Mammary microvascular endothelial cell (primary cell): Measurements from ENCODE around the gene AURKA. TPM values are rescaled to one million over a fixed set of nuclear protein-coding genes. Genes with fewer than 3 reads are reported as not detected.

ENCODE experiments used
- total RNA-seq: library from RNA; depleted of rRNA; stranded (reverse); fragments of >200 nt; gene quantifications from 2 replicates; pipeline ENCODE4 v1.2.3, GENCODE V29; 2015

Gene AURKA
- total RNA-seq = 47.2 and 57.6 TPM in 2 replicates

DNA sequence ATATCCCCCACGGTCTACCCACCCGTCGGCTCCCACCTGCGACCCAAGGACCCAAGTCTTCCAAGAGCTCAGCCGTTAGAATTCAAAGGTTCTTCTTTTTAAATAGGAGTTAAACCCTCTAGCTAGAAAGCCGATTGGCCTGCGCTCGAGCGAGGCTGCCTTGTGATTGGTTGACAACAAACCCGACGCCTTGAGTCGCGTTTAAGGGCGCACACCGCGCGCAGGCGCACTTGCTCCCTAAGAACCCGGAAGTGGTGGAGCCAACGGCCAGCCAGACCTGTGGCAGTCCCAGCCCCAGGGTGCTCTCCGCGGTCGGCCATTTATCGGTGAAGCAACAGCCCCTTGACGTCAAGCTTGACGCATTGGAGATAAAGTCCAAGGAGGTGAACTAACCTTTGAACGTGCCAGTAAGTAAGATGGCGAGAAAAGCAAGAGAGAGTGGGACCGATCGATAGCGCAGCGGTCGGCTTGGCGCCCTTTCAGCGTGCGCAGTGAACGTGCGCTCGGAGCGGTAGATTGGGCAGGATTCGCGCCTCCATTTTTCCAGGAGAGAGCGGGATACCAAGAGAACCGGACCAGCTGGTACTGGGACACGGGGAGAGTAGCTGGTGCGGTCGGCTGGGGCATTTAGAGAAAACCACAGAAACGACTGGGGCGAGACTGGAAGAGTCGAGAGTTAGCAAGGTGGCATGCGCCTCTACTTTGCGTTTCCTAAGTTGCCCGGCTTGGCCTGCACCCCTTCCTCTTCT is at the start of gene AURKA, which contains the start of gene CSTF1:
AURKA (minus strand) TSS at position 84 of the 749 bp plus-strand sequence. CDS start 4,018 bp downstream, outside the sequence.
CSTF1 (plus strand) TSS at position 514 of the 749 bp plus-strand sequence. CDS start 2,908 bp downstream, outside the sequence.

DNA sequence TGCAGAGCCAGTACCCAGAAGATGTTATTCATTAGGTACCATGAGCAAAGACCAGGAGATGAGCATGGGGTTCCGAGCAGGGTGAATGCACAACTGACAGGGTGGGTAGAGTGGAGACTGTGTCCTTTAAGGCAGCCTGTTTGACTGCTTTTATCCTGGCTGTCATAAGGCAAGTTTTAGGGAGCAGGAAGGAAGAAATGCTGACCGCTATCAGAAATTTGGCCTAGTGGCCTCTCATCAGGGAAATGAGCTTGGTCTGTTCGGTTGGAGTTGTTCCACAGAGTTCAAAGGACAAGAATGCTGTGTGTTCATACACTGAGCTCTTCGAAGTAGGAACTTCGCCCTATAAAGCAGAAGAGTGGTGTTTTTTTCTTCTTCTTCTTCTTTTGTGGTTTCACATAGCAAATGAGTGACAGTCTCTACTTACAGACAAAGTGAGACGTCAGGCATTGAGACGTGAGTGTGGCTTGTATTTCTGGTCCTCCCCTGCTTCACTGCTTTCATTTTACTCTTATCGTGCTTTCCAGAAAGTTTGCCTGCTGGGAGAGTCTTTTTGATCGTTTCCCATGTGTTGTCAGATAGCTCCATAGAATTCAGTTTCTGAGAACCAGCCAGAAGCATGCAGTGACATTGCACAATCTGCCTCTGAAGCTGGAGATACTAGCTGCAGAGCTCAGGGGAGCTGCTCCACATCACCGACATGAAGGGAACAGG is 19.9 kb upstream of the AURKA start, which contains the start of gene CASS4:
CASS4 (plus strand) TSS at position 502 of the 714 bp plus-strand sequence; CDS start at position 701, 199 bp downstream.

DNA sequence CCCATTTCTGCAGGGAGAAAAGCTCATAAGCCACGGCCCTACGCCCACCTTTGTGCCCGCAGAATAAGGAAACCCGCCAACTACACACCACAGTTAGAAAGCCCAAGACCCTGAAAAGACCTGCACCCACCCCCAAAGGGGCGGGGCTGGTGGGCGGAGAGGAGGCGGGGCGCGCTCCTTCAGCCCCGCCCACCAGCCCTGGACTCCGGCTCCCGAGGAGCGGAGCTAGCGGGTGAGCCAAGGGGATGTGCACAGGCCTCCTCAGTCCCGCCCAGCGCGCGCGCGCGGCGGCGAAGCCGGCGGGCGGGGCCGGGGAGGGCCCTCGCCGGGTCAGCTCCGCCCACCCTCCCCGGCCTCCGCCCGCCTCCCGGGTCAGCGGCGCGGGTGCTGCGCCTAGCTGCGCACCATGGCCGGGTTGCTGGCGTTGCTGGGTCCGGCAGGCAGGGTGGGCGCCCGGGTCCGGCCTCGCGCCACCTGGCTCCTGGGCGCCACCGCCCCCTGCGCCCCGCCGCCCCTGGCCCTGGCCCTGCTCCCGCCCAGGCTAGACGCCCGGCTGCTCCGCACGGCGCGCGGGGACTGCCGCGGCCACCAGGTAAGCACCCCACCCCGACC is 33.3 kb downstream of the AURKA start, which contains the start of gene FAM210B:
FAM210B (plus strand) TSS at position 375 of the 612 bp plus-strand sequence; CDS start at position 407, 32 bp downstream.

Other genes starting within 250 kb of the AURKA start
- not detected in 2 replicates for gene MC3R, start 143.5 kb downstream of the AURKA start, total RNA-seq
- gene FAM210B, start 33.2 kb downstream of the AURKA start, total RNA-seq = 40.2 and 45.6 TPM in 2 replicates
- gene CSTF1, start 430 bp upstream of the AURKA start, total RNA-seq = 28.2 and 29.4 TPM in 2 replicates
- gene CASS4, start 20.0 kb upstream of the AURKA start, total RNA-seq = not detected in 2 replicates
- 64.8 and 65.6 TPM in 2 replicates for gene RTF2, start 76.4 kb upstream of the AURKA start, total RNA-seq
- gene FAM209A, start 132.5 kb upstream of the AURKA start, total RNA-seq = not detected in 2 replicates
- not detected in 2 replicates for gene FAM209B, start 141.0 kb upstream of the AURKA start, total RNA-seq
- not detected in 2 replicates for gene TFAP2C, start 237.1 kb upstream of the AURKA start, total RNA-seq